ENCODE data around the gene CCDC192.

CCDC192 gene

GRCh38 chr5:127802477-127802865 lies 99.3 kb downstream of the CCDC192 start:
- no peaks in the 10 kb centered on the region for H3K4me1 Mint-ChIP-seq (ENCODE audit: low read depth)
- no peaks in the 10 kb centered on the region for H3K36me3 Mint-ChIP-seq (ENCODE audit: low read depth)
- H3K27me3 Mint-ChIP-seq = peaks cover 2% of the 10 kb centered on the region
- DNase-seq = no peak
- no peaks in the 10 kb centered on the region for H3K9me3 Mint-ChIP-seq
- H3K27ac Mint-ChIP-seq = no peak overlapping the region
- no peak overlapping the region for H3K4me3 Mint-ChIP-seq

DNA sequence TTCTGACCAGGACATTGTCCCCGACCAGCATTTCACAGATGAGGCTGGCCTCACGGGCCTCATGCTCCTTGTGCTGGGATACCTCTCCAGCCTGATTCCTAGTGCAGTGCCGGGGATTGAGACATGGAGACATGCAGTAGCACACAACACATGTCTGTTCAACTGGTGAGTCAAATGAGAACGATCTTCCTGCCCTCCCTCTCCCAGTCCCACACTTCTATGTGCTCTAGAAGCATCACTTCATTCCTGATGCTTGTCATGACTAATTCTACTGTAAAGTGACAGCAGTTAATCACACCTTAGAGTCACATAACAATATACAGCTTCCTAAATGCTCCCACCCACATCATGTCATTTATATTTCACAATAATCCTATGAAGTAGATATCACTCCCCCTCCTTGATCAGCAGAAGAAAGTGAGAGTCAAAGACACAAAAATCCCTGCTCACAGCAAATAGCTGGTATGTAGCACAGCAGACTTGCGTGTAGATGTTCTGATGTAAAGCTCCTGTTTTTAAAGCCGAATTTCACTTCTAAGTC lies 101.8 kb downstream of the CCDC192 start:
- H3K27ac Mint-ChIP-seq = no peak overlapping the region

DNA sequence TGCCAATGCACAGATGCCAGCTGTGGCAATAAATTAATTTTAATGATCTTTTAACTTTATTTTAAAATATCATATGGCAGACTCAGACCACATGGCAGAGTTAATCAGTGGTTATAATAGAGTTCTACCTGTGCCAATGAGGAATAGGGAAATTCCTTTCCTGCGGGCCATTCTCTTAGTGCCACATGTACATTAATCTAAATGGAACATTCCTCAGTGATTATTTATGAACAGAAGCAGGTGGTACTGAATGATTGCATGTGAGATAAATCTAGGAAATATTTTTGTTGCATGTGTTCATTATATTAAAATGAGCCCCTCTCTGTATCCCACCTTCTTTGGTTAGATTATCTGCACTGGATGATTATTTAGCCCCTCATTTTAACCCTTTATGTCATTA lies 102.3 kb downstream of the CCDC192 start:
- Mint-ChIP-seq H3K27ac (no peak overlapping the region), H3K36me3 (ENCODE audit: low read depth) (no peaks in the 10 kb centered on the region), H3K4me3 (no peak overlapping the region), H3K9me3 (no peaks in the 10 kb centered on the region), H3K4me1 (ENCODE audit: low read depth) (no peaks in the 10 kb centered on the region), H3K27me3 (peaks cover 4% of the 10 kb centered on the region)
- DNase-seq = no peak

More for the DNA sequence above, 101.8 kb downstream of the CCDC192 start:
- H3K9me3 Mint-ChIP-seq = no peaks in the 10 kb centered on the region
- H3K4me3 Mint-ChIP-seq = no peak overlapping the region
- DNase-seq = no peak
- H3K27me3 Mint-ChIP-seq = peaks cover 4% of the 10 kb centered on the region
- H3K4me1 Mint-ChIP-seq (ENCODE audit: low read depth) = no peaks in the 10 kb centered on the region
- no peaks in the 10 kb centered on the region for H3K36me3 Mint-ChIP-seq (ENCODE audit: low read depth)

- peaks cover 4% of the 10 kb centered on the region for H3K27me3 Mint-ChIP-seq
Measured at GRCh38 chr5:127806776-127807175, 103.6 kb downstream of the CCDC192 start.

DNA sequence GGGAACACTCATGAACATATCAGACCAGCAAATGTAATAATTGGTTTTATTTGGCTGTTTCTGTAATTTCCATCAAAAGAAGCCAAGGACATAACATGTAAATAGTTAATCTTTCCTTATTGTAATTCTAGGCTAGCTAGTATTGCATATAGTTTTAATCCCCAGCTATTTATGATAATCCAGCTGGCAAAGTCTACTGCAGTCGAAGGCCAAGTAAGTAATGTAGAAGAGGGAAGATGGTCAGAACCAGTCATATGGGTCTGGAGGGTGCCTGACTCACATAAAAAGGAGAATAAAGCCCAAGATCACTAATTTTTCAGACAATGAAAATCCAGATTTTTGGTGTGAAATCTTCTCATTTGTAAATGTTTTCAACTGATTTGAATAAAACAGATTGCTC lies 106.3 kb downstream of the CCDC192 start:
- Mint-ChIP-seq H3K36me3 (ENCODE audit: low read depth) (no peaks in the 10 kb centered on the region), H3K4me3 (no peak overlapping the region), H3K9me3 (no peaks in the 10 kb centered on the region), H3K27me3 (peaks cover 20% of the 10 kb centered on the region), H3K27ac (no peak overlapping the region), H3K4me1 (ENCODE audit: low read depth) (no peaks in the 10 kb centered on the region)
- no peak for DNase-seq

More at GRCh38 chr5:127806776-127807175, 103.6 kb downstream of the CCDC192 start:
- Mint-ChIP-seq H3K4me1 (ENCODE audit: low read depth) (no peaks in the 10 kb centered on the region), H3K27ac (no peak overlapping the region), H3K4me3 (no peak overlapping the region), H3K36me3 (ENCODE audit: low read depth) (no peaks in the 10 kb centered on the region), H3K9me3 (no peaks in the 10 kb centered on the region)
- DNase-seq = no peak

GRCh38 chr5:127810017-127810416 lies 106.8 kb downstream of the CCDC192 start:
- H3K36me3 Mint-ChIP-seq (ENCODE audit: low read depth) = no peaks in the 10 kb centered on the region
- no peaks in the 10 kb centered on the region for H3K4me1 Mint-ChIP-seq (ENCODE audit: low read depth)
- DNase-seq = no peak
- peaks cover 21% of the 10 kb centered on the region for H3K27me3 Mint-ChIP-seq
- no peak overlapping the region for H3K27ac Mint-ChIP-seq
- H3K9me3 Mint-ChIP-seq = no peaks in the 10 kb centered on the region
- H3K4me3 Mint-ChIP-seq = no peak overlapping the region

- no peak overlapping the region for H3K27ac Mint-ChIP-seq
- no peak for DNase-seq
- no peaks in the 10 kb centered on the region for H3K4me1 Mint-ChIP-seq (ENCODE audit: low read depth)
- peaks cover 23% of the 10 kb centered on the region for H3K27me3 Mint-ChIP-seq
- H3K36me3 Mint-ChIP-seq (ENCODE audit: low read depth) = no peaks in the 10 kb centered on the region
- no peaks in the 10 kb centered on the region for H3K9me3 Mint-ChIP-seq
- H3K4me3 Mint-ChIP-seq = no peak overlapping the region
Measured at GRCh38 chr5:127810707-127811490, 107.7 kb downstream of the CCDC192 start.

DNA sequence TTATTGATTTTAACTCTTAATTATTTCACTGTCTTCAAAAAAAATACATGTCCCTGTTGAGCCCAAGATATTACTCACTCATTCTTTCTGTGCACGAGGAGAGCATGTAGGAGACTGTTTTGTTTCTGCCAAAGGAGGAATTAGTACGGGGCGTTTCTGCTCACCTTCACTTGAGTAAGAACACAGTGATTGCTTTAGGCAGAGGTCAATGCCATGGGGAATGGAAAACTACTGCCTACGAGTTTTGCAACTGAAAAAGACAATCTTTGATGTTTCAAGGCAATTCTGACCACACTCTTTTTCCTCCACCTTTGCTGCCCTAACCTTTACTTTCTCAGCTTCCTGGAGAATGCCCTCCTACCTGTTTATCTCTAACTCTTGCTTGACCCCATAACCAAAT lies 109.4 kb downstream of the CCDC192 start:
- H3K4me3 Mint-ChIP-seq = no peak overlapping the region
- H3K27ac Mint-ChIP-seq = no peak overlapping the region
- H3K4me1 Mint-ChIP-seq (ENCODE audit: low read depth) = no peaks in the 10 kb centered on the region
- DNase-seq = no peak
- peaks cover 23% of the 10 kb centered on the region for H3K27me3 Mint-ChIP-seq
- H3K36me3 Mint-ChIP-seq (ENCODE audit: low read depth) = no peaks in the 10 kb centered on the region
- no peaks in the 10 kb centered on the region for H3K9me3 Mint-ChIP-seq

DNA sequence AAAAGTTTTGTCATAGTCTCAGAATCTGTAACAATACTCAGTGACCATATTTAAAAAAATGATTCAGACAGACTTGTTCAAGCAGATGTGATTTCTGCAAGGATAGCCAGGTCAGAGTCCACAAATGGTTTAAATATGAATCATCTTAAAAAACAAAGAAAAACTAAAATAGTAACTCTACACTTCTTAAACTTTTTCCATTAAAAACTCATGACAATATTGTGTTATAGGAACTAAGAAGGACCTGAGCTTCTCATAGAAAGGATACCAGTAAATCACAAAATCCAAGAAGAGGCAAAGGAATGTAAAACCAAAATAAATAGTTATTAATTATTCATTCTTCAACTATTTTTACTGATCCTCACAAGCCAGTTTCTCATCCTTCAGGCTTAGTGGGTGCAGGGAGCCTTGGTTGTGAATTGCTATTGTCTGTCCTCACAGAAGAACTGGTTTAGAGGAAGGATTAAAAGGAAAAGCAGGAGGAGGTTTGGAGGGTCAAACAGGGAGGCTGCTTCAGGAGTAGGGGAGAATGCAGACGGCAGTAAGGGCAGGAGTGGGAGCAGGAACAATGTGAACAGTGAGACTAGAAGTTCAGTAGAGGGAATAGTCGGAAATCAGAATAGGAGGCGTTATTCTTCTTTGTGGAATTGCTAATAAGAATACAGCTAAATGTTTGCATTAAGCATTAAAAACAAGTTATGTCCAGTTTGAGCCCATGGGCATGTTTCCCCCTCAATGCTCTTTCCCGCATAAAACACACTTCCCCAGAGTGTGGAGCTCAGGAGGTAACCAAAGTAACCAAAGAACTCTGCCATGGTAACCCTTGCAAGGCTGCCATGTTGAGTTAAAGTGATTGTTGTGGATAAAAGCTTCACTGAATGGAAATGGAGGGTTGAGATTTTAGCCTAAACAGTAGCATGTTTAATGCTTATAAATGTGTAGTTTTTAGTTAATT lies 110.7 kb downstream of the CCDC192 start:
- DNase-seq = no peak
- Mint-ChIP-seq H3K4me1 (ENCODE audit: low read depth) (no peaks in the 10 kb centered on the region), H3K4me3 (no peak overlapping the region)

DNA sequence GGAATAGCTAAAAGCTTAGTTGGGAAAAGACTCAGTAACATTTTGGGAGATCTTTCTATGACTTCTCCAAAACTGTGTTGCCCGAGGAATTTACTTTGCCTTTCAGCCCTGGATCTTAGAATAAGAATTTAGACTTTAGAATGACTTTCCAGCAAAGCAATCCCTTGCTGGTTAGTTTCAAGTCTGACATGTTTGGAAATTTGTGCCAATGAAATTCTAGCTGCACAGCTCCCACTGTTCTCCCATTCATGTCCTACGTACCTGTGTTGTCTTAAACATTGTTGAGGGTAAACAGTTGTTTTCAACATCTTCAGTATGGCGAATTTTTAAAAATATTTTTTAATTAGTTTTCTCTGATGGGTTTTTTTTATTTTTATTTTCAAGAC lies 111.4 kb downstream of the CCDC192 start:
- Mint-ChIP-seq H3K36me3 (ENCODE audit: low read depth) (no peaks in the 10 kb centered on the region), H3K4me1 (ENCODE audit: low read depth) (no peaks in the 10 kb centered on the region), H3K27me3 (peaks cover 23% of the 10 kb centered on the region), H3K27ac (no peak overlapping the region), H3K4me3 (no peak overlapping the region), H3K9me3 (no peaks in the 10 kb centered on the region)
- DNase-seq = no peak

More for the DNA sequence above, 110.7 kb downstream of the CCDC192 start:
- Mint-ChIP-seq H3K27me3 (peaks cover 23% of the 10 kb centered on the region), H3K9me3 (no peaks in the 10 kb centered on the region), H3K36me3 (ENCODE audit: low read depth) (no peaks in the 10 kb centered on the region), H3K27ac (no peak overlapping the region)

DNA sequence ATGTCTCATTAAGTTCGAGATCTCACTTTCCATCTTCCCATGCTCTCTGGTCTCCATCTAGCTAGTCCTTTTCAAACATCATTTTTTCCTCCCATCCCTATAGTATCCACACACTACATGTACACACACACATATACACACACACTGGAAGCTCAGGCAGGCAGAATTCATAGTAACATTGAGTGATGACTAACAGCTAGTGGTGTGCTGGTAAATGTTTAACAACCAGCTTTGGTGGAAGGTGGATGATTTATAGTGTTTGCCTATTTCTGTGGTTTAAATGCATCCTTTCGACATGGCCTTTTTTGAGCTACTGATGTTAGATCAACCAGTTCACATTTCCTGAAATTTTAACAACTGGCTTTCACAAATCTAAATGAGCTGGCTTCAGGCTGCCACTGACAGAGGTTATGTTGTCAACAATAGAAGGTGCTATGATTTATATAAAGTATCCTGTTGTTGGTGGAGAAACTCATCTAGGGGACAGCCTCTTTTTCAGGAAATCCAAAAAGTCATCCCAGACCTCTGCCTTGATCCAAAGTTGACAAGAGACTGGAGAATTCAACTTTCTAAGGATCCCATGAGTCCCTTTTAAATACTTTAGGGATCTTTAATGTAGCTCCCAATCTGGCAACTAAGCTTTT lies 117.8 kb downstream of the CCDC192 start:
- no peaks in the 10 kb centered on the region for H3K4me1 Mint-ChIP-seq (ENCODE audit: low read depth)
- no peak overlapping the region for H3K27ac Mint-ChIP-seq
- H3K27me3 Mint-ChIP-seq = peaks cover 6% of the 10 kb centered on the region
- DNase-seq = no peak
- H3K9me3 Mint-ChIP-seq = no peaks in the 10 kb centered on the region
- no peaks in the 10 kb centered on the region for H3K36me3 Mint-ChIP-seq (ENCODE audit: low read depth)
- no peak overlapping the region for H3K4me3 Mint-ChIP-seq

DNA sequence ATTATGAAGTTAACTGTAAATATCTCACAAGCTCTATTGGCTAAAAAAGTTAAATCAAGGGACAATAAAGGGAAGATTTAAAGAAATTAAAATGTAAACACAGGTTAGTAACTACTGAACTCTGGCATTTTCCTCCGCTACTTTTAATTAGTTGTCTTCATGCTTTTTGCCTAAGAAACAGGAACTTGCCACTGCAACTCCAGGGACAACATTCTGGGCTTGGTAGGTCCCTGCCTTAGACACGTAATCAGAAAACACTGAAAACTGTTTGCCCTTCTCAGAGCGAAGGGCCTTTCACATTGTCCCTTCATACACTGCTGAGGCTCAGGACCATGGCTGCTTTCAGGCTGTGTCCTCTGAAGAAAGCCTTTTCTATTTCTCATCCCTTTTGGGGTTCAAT lies 118.7 kb downstream of the CCDC192 start:
- no peak for DNase-seq
- peaks cover 10% of the 10 kb centered on the region for H3K27me3 Mint-ChIP-seq
- H3K9me3 Mint-ChIP-seq = no peaks in the 10 kb centered on the region
- H3K36me3 Mint-ChIP-seq (ENCODE audit: low read depth) = no peaks in the 10 kb centered on the region
- no peak overlapping the region for H3K27ac Mint-ChIP-seq
- no peaks in the 10 kb centered on the region for H3K4me1 Mint-ChIP-seq (ENCODE audit: low read depth)
- no peak overlapping the region for H3K4me3 Mint-ChIP-seq

GRCh38 chr5:127824126-127824525 lies 120.9 kb downstream of the CCDC192 start:
- Mint-ChIP-seq H3K27ac (no peak overlapping the region), H3K27me3 (peaks cover 20% of the 10 kb centered on the region)

DNA sequence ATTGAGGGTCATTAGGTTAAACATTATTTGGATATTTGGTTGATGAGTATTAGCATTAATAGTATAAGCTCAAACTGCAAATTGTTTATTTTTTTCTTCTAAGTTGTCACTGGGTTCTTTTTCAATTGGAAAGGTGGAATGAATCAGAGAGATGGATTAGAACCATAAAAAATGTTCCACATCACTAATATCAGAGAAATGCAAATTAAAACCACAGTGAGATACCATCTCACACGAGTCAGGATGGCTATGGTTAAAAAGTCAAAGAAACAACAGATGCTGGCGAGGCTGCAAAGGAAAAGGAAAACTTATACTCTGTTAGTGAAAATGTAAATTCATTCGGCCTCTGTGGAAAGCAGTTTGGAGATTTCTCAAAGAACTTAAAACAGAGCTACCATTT lies 122.8 kb downstream of the CCDC192 start:
- no peak overlapping the region for H3K4me3 Mint-ChIP-seq
- peaks cover 24% of the 10 kb centered on the region for H3K27me3 Mint-ChIP-seq
- DNase-seq = no peak
- no peaks in the 10 kb centered on the region for H3K36me3 Mint-ChIP-seq (ENCODE audit: low read depth)
- H3K27ac Mint-ChIP-seq = no peak overlapping the region
- no peaks in the 10 kb centered on the region for H3K4me1 Mint-ChIP-seq (ENCODE audit: low read depth)
- no peaks in the 10 kb centered on the region for H3K9me3 Mint-ChIP-seq

More at GRCh38 chr5:127824126-127824525, 120.9 kb downstream of the CCDC192 start:
- DNase-seq = no peak
- H3K9me3 Mint-ChIP-seq = no peaks in the 10 kb centered on the region
- H3K4me1 Mint-ChIP-seq (ENCODE audit: low read depth) = no peaks in the 10 kb centered on the region
- H3K36me3 Mint-ChIP-seq (ENCODE audit: low read depth) = no peaks in the 10 kb centered on the region
- no peak overlapping the region for H3K4me3 Mint-ChIP-seq

Data from activated T-cell treated with anti-CD3 and anti-CD28 coated beads, Interleukin-2, amount 50 U/mL, for 24 hours (primary cell).